ENCODE results near the gene CCL27.

CCL27 gene

DNA sequence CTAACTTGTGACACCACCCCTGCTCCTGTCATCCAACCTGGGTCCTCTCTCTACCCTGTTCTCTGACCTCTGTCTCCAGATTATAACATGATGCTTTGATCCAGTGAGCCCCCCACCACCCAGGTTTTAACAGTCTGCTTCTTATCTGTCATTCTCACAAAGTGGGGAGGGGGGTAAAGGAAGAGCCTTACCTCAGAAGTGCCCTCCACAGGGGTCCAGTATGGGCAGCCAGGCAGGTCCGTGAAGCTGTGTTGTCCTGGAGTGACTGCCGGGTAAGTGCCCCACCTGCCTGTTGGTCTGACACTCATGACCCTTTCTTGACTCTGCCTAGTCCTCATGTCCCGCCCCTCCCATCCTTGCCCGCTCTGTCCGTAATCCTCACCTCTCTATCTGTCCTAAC, 7.1 kb downstream of the CCL27 start:
- Histone ChIP-seq H3K9ac (no peak overlapping the region), H3K4me3 (IDR thresholded peaks at IDR 0.05; ENCODE audit: insufficient read depth, low read depth, low read length) (no peak overlapping the region), H3K79me2 (ENCODE audit: insufficient read depth, low read depth) (no peaks in the 10 kb centered on the region), H3K36me3 (ENCODE audit: insufficient read depth) (no peaks in the 10 kb centered on the region), H4K20me1 (ENCODE audit: insufficient read depth) (no peaks in the 10 kb centered on the region), H2AFZ (ENCODE audit: low read depth) (no peak overlapping the region), H3K4me1 (ENCODE audit: low read depth, poor library complexity, severe bottlenecking) (no peaks in the 10 kb centered on the region), H3K27ac (no peak overlapping the region), H3K27me3 (ENCODE audit: insufficient read depth, low read depth) (no peaks in the 10 kb centered on the region), H3K4me2 (no peak overlapping the region)
- TF ChIP-seq, protein P1, sequence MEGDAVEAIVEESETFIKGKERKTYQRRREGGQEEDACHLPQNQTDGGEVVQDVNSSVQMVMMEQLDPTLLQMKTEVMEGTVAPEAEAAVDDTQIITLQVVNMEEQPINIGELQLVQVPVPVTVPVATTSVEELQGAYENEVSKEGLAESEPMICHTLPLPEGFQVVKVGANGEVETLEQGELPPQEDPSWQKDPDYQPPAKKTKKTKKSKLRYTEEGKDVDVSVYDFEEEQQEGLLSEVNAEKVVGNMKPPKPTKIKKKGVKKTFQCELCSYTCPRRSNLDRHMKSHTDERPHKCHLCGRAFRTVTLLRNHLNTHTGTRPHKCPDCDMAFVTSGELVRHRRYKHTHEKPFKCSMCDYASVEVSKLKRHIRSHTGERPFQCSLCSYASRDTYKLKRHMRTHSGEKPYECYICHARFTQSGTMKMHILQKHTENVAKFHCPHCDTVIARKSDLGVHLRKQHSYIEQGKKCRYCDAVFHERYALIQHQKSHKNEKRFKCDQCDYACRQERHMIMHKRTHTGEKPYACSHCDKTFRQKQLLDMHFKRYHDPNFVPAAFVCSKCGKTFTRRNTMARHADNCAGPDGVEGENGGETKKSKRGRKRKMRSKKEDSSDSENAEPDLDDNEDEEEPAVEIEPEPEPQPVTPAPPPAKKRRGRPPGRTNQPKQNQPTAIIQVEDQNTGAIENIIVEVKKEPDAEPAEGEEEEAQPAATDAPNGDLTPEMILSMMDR (conservative IDR thresholded peaks at IDR 0.05; ENCODE audit: low read depth, low read length): no peak

DNA sequence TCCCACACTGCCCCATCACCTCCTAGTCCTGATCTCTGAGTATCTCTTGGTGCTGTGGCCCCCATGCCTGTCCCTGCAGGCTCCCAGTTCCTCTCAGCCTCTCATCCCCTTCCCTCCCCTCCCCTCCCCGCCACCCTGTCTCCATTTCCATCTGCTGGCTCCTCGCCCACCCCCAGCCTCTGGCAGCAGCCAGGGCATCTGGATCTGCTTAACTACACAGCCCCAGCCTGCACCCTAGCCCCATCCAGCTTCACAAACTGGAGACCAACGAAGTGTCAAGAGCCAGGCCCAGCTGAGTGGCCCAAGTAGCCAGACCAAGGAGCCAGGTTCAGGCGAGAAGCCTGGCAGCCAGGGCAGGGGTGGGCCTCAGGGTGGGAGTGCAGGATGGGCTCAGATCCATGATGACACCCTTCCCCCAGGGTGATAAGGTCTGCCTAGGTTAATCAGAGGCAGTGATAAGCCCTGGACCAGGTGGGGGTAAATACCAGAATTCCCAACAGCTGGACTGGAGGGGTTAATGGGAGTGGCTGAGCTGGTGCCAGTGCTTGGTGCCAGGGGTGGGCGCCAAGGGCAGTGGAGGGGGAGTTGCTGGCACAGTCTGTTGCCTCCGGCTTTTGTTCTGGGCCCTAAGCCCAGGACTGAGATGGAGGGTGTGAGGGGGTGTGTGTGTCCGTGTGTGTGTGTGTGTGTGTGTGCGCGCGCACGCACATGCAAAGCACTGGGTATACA, 8.0 kb downstream of the CCL27 start:
- Histone ChIP-seq H3K4me3 (IDR thresholded peaks at IDR 0.05; ENCODE audit: insufficient read depth, low read depth, low read length) (no peak overlapping the region), H2AFZ (ENCODE audit: low read depth) (no peak overlapping the region), H3K4me2 (no peak overlapping the region), H3K36me3 (ENCODE audit: insufficient read depth) (no peaks in the 10 kb centered on the region), H3K4me1 (ENCODE audit: low read depth, poor library complexity, severe bottlenecking) (no peaks in the 10 kb centered on the region), H4K20me1 (ENCODE audit: insufficient read depth) (no peaks in the 10 kb centered on the region), H3K27ac (no peak overlapping the region), H3K79me2 (ENCODE audit: insufficient read depth, low read depth) (no peaks in the 10 kb centered on the region), H3K9ac (no peak overlapping the region), H3K27me3 (ENCODE audit: insufficient read depth, low read depth) (no peaks in the 10 kb centered on the region)
- TF ChIP-seq, protein P1 (conservative IDR thresholded peaks at IDR 0.05; ENCODE audit: low read depth, low read length): no peak

DNA sequence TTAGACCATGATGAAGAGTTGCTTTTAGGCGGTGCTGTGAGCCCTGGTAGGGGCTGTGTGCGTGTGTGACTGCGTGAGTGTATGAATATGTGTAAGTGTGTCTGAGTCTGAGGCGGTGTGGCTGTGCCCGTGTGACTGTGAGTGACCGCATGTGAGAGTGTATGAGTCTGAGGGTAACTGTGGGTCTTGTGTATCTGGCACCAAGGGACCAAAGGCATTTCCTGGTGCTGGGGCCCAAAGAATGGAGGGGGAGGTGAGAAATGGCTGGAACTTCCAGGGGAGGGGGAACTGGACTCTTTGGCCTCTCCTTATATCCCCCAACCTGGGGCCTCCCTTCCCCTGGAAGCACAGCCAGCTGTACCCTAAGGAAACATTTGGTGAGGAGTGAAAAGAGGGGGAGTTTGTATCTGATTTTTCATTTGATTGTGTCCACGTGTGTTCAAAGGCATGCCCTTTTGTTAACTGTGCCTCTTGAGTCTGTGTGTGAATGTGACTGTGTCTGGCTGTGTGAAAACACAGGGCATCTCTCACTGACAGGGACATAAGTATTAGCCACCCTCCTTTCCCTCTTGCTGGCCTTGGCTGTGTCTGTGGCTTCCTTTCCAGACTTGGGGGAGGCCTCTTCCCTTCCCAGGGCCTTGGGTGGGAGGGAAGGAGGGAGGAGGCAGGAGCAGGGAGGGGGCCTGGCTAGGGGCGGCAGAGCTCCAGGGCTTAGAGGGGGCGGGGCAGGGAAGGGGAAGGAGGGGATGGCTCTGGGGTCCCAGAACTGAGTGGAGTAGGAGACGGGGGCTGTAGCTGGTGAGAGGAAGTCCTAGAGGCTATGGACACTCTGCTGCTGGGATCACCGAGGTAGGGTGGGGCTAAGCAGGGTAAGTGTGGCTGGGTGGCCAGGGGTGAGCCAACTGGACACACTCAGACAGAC, 9.0 kb downstream of the CCL27 start:
- no peaks in the 10 kb centered on the region for H3K4me1 ChIP-seq (ENCODE audit: low read depth, poor library complexity, severe bottlenecking)
- no peak overlapping the region for H3K27ac ChIP-seq
- H3K9ac ChIP-seq: no peak overlapping the region
- H4K20me1 ChIP-seq (ENCODE audit: insufficient read depth): no peaks in the 10 kb centered on the region
- H2AFZ ChIP-seq (ENCODE audit: low read depth): no peak overlapping the region
- H3K4me2 ChIP-seq: no peak overlapping the region
- H3K27me3 ChIP-seq (ENCODE audit: insufficient read depth, low read depth): no peaks in the 10 kb centered on the region
- no peaks in the 10 kb centered on the region for H3K36me3 ChIP-seq (ENCODE audit: insufficient read depth)
- no peak overlapping the region for H3K4me3 ChIP-seq (IDR thresholded peaks at IDR 0.05; ENCODE audit: insufficient read depth, low read depth, low read length)
- TF ChIP-seq, protein P1 (conservative IDR thresholded peaks at IDR 0.05; ENCODE audit: low read depth, low read length): no peak
- H3K79me2 ChIP-seq (ENCODE audit: insufficient read depth, low read depth): no peaks in the 10 kb centered on the region

DNA sequence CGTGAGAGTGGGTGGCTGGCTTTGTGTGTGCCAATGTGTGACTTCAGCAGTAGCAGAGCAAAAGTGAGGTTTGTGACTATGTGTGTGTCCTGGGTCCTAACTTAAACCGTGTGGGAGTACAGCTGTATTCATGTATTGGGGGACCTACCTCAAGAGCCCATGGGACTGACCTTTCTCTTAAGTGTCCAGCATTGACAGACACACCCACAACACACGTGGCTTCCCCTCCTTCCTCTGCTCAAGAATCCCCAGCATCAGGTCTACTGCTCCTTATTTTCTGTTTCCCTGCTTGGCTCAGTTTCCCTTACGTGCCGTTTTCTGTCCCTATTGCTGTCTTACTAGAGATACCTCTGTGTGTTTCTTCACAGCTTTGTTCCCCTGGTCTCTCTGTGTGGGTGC, 9.9 kb downstream of the CCL27 start:
- Histone ChIP-seq H2AFZ (ENCODE audit: low read depth) (no peak overlapping the region), H3K27ac (no peak overlapping the region), H4K20me1 (ENCODE audit: insufficient read depth) (no peaks in the 10 kb centered on the region), H3K79me2 (ENCODE audit: insufficient read depth, low read depth) (peaks cover 6% of the 10 kb centered on the region; the same call in 1 of the 2 replicates), H3K4me3 (IDR thresholded peaks at IDR 0.05; ENCODE audit: insufficient read depth, low read depth, low read length) (no peak overlapping the region), H3K9ac (no peak overlapping the region), H3K4me2 (no peak overlapping the region), H3K4me1 (ENCODE audit: low read depth, poor library complexity, severe bottlenecking) (peaks cover 8% of the 10 kb centered on the region), H3K27me3 (ENCODE audit: insufficient read depth, low read depth) (no peaks in the 10 kb centered on the region), H3K36me3 (ENCODE audit: insufficient read depth) (no peaks in the 10 kb centered on the region)
- TF ChIP-seq, protein P1 (conservative IDR thresholded peaks at IDR 0.05; ENCODE audit: low read depth, low read length): no peak
